Naive thymus-derived CD4-positive, alpha-beta T cell (primary cell): ENCODE measurements around the gene FRMD4A. TPM values are rescaled to one million over a fixed set of nuclear protein-coding genes. Genes with fewer than 3 reads are reported as not detected.

Source experiments
- ATAC-seq: fragments of 150-1000 bp; cut with Tn5 transposase; 2 replicates; pipeline ENCODE4 v1.10.0; 2021; ENCODE audit warnings: mild to moderate bottlenecking, moderate library complexity
- CTCF ChIA-PET: fragments of 350-600 bp; sonication (Branson Sonifier 250); formaldehyde crosslinking; loops from one replicate; lab custom pipeline; 2021; ENCODE audit warnings: antibody characterized with exemption; lab: Charles Lee
- POLR2A ChIA-PET: fragments of 350-600 bp; sonication (Branson Sonifier 250); formaldehyde crosslinking; loops from one replicate; lab custom pipeline; 2021; ENCODE audit warnings: antibody characterized with exemption, inconsistent platforms; lab: Charles Lee
- DNase-seq, 9 donors: peaks; one replicate each; pipeline versions ENCODE4 v3.0.0 to v3.0.0-alpha.2; 2020 to 2022; ENCODE audit warnings: mixed read lengths in 1 of 9
- H3K27ac ChIP-seq: one replicate; pipeline ENCODE4 v1.7.0; 2013; ENCODE audit warnings: mild to moderate bottlenecking, low read depth, low read length, moderate library complexity
- H3K27me3 ChIP-seq, 2 donors: one replicate each; pipeline ENCODE4 v1.7.0; 2013; ENCODE audit warnings: low read length in 2 of 2, mild to moderate bottlenecking in 2 of 2, moderate library complexity in 2 of 2; ENCODE audit not compliant: control insufficient read depth in 2 of 2, insufficient read depth in 2 of 2
- H3K36me3 ChIP-seq, 3 experiments: 1 replicate in 2 of 3; 2 replicates in 1 of 3; pipeline ENCODE4 v1.7.0; 2013; ENCODE audit warnings: low read length in 3 of 3, mild to moderate bottlenecking in 3 of 3, moderate library complexity in 1 of 3; ENCODE audit not compliant: insufficient read depth in 3 of 3, control insufficient read depth in 2 of 3
- H3K4me1 ChIP-seq, 2 donors: one replicate each; pipeline ENCODE4 v1.7.0; 2013; ENCODE audit warnings: low read length in 2 of 2, mild to moderate bottlenecking in 2 of 2, moderate library complexity in 1 of 2; ENCODE audit not compliant: control insufficient read depth in 2 of 2, insufficient read depth in 2 of 2
- H3K4me3 ChIP-seq: 2 replicates; pipeline ENCODE4 v1.7.0; 2013; ENCODE audit warnings: mild to moderate bottlenecking, low read length
- H3K9me3 ChIP-seq, 3 experiments: 1 replicate in 2 of 3; 2 replicates in 1 of 3; pipeline ENCODE4 v1.7.0; 2013; ENCODE audit warnings: low read length in 3 of 3; ENCODE audit not compliant: control insufficient read depth in 2 of 3
- H3K27ac Mint-ChIP-seq, 9 donors: one replicate each; pipeline ENCODE4 v1.8.0; 2020 to 2022; ENCODE audit warnings: mixed read lengths in 9 of 9, mild to moderate bottlenecking in 8 of 9, moderate library complexity in 5 of 9, inconsistent platforms in 2 of 9
- H3K27me3 Mint-ChIP-seq, 5 donors: one replicate each; pipeline ENCODE4 v1.8.0; 2021 to 2022; ENCODE audit warnings: mixed read lengths in 5 of 5, mild to moderate bottlenecking in 1 of 5
- H3K36me3 Mint-ChIP-seq, 5 donors: one replicate each; pipeline ENCODE4 v1.8.0; 2020 to 2022; ENCODE audit warnings: mixed read lengths in 5 of 5, mild to moderate bottlenecking in 3 of 5, inconsistent platforms in 1 of 5
- H3K4me1 Mint-ChIP-seq, 7 donors: one replicate each; pipeline ENCODE4 v1.8.0; 2020 to 2022; ENCODE audit warnings: mixed read lengths in 7 of 7, mild to moderate bottlenecking in 3 of 7, inconsistent platforms in 1 of 7
- H3K4me3 Mint-ChIP-seq, 10 donors: one replicate each; pipeline ENCODE4 v1.8.0; 2020 to 2022; ENCODE audit warnings: mild to moderate bottlenecking in 10 of 10, mixed read lengths in 10 of 10, moderate library complexity in 6 of 10, inconsistent platforms in 2 of 10
- H3K9me3 Mint-ChIP-seq, 11 donors: one replicate each; pipeline ENCODE4 v1.8.0; 2020 to 2022; ENCODE audit warnings: mixed read lengths in 11 of 11, mild to moderate bottlenecking in 4 of 11, inconsistent platforms in 1 of 11, moderate library complexity in 1 of 11
- intact Hi-C, 2 donors: fragments of 100-400 bp; cut with micrococcal nuclease; formaldehyde crosslinking; loops; one replicate each; pipeline ENCODE4 v1.15.1; 2023
- polyA plus RNA-seq, 2 donors: library from polyadenylated mRNA; unstranded; fragments of 300-500 nt; fragmentation: Illumina TruSeq; gene quantifications; one replicate each; pipeline ENCODE4 v1.2.3, GENCODE V29; 2021
- total RNA-seq, 6 experiments: library from RNA in 5 of 6; stranded (reverse) in 5 of 6; gene quantifications; 1 replicate in 5 of 6; 2 replicates in 1 of 6; pipeline ENCODE4 v1.2.3 and lab custom pipeline; 2021 to 2026

Gene FRMD4A
- total and polyA plus RNA-seq, 7 experiments from 2014 or later = 0.10 to 3.1 (median 0.62) TPM

DNA sequence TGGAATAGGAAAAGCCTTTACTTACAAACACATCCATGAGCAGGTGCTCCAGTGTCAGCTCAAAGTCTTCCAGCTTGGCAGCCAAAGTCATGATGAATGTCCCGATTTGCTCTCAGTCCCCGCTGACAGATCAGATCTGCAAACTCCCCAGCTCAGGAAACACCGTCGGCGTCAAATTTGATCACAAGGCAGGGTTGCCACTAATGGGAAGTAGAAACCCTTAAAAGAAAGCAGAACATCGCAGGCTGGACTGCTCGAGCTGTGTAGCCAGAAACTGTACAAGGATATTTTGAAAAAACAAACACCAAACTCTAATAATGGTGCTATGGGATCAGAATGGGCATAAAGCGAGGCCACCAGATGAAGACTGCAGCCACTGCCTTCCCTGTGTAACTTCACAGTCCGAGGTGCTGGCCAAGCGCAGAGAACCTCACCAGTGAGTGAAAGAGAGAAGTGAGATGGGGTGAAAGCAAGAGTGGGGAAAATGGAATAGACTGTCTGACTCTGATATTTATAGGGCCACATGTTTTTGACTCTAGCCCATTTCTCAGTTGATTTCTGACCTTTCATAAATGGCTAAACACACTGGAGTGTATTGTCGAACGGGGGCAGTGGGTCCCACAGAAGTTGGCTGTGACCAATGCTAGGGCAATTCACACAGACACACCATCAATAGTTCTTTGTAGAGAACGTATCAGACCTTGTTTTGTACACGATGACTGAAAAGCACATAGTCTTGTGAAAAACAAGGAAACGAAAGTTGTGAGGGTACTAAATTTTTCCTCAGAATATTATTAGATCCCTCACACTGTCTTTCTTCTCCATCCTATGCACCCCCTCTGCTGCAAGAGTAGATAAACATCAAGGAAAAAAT, 306.2 kb downstream of the FRMD4A start:
- CTCF ChIA-PET = no interaction called here
- peaks cover 0 to 44% (median 0%) of the 10 kb centered on the region in 5 donors for H3K27me3 Mint-ChIP-seq
- no peak overlapping the region for H3K4me3 ChIP-seq
- DNase-seq (no peak), ATAC-seq (peak; percentile 26)
- H3K27ac ChIP-seq = no peak overlapping the region
- H3K4me1 Mint-ChIP-seq = peaks cover 5 to 30% (median 26%) of the 10 kb centered on the region in 7 donors
- peak overlapping the region in 8 of 10 donors; percentile 6 to 57 (median 30) for H3K4me3 Mint-ChIP-seq
- POLR2A ChIA-PET = interaction anchor here (0.6 to 1.5 kb wide), 3 partner anchors 10 to 45 kb away, joined by 3 read pairs; no protein-coding TSS in a partner anchor
- H3K27ac Mint-ChIP-seq = no peak overlapping the region
- no peaks in the 10 kb centered on the region for H3K36me3 ChIP-seq
- no peaks in the 10 kb centered on the region for H3K27me3 ChIP-seq
- H3K9me3 ChIP-seq = no peaks in the 10 kb centered on the region
- H3K36me3 Mint-ChIP-seq = no peaks in the 10 kb centered on the region
- peaks cover 0 to 8% of the 10 kb centered on the region in 2 donors for H3K4me1 ChIP-seq
- intact Hi-C loops = no loop called here
- H3K9me3 Mint-ChIP-seq = peaks cover 0 to 4% (median 0%) of the 10 kb centered on the region in 11 donors

DNA sequence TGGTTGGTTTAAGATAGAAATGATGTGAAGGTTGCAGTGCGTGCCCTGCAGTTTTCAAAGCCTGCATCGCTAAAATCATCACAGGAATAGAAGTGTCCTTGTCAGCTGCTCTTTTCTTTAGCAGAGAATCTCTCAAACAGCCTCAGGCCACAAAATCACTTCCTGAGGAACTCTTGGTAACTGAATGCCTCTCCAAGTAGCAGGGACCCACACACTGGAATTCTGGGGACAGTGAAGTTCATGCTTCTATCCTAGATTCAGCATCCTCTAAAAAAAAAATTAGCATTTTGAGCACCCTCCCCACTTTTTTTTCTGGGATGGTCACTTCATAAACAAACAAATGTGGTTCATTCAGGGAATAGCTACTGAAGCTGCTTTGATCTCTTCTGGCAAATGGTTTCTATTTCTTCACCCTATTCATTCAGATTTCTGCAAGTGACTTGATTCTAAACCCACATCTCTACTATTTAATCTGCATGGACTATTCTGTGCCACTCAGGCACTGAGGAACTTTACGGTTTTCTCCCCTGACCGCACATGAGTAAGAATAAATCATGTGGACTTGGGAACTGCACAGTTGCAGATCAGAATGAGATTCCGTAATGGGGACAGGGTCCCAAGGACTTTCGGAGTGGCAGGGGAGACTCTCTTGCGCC, 306.9 kb downstream of the FRMD4A start:
- CTCF ChIA-PET = no interaction called here
- POLR2A ChIA-PET = interaction anchor here (0.6 to 1.5 kb wide), 2 partner anchors 11 to 46 kb away, joined by 3 read pairs; no protein-coding TSS in a partner anchor

DNA sequence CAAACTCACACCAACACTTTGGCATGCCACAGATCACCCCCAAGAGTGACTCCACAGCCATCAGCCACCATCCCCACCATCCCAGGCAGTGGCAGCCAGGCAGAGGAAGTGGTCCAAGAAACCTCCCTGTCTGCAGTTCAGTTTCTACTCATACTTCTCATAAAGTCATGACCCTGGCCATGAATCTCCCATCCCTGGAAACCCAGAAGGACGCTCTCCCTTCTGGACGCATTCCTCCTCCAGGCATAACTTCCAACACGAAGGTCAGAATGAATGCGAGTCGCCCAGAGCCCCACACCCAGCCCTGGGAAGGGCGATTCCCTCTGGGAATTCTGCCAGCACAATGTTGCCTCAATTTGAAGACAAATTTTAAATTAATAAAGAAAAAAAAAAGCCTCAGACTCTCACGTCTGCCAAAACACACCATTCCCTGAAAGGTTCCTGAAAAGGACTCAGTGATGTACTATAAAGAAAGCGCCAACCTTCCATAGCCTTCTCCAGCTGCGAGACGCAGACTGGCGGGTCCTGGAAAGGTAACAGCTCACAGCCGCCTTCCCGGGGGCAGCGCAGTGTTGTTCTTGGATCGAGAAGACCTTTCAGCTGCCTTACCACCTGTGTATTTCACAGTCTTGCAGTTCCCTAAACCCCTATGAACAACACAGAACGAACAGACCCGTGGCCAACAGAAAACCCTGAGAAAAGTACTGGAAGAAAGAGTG, 307.6 kb downstream of the FRMD4A start:
- ATAC-seq = no peak
- H3K27ac Mint-ChIP-seq = no peak overlapping the region
- peaks cover 2 to 8% (median 7%) of the 10 kb centered on the region in 5 donors for H3K36me3 Mint-ChIP-seq
- peaks cover 5 to 30% (median 26%) of the 10 kb centered on the region in 7 donors for H3K4me1 Mint-ChIP-seq
- no peaks in the 10 kb centered on the region for H3K36me3 ChIP-seq
- peaks cover 0 to 42% (median 6%) of the 10 kb centered on the region in 5 donors for H3K27me3 Mint-ChIP-seq
- no peak overlapping the region for H3K4me3 ChIP-seq
- no peaks in the 10 kb centered on the region for H3K27me3 ChIP-seq
- intact Hi-C loops = no loop called here
- H3K4me1 ChIP-seq = peaks cover 0 to 8% of the 10 kb centered on the region in 2 donors
- H3K9me3 Mint-ChIP-seq = peaks cover 6 to 14% (median 9%) of the 10 kb centered on the region in 11 donors
- ChIA-PET CTCF (no interaction called here), POLR2A (interaction anchor here (1.5 kb wide), 1 partner anchor 47 kb away, joined by 3 read pairs; no protein-coding TSS in a partner anchor)
- no peak for DNase-seq
- H3K4me3 Mint-ChIP-seq = peak overlapping the region in 3 of 10 donors; percentile 24 to 57 (median 25)
- no peak overlapping the region for H3K27ac ChIP-seq
- peaks cover 0 to 5% (median 0%) of the 10 kb centered on the region in 3 experiments for H3K9me3 ChIP-seq

More for the DNA sequence above, 306.9 kb downstream of the FRMD4A start:
- Mint-ChIP-seq H3K36me3 (peaks cover 0 to 3% (median 2%) of the 10 kb centered on the region in 5 donors), H3K4me1 (peaks cover 5 to 30% (median 26%) of the 10 kb centered on the region in 7 donors), H3K9me3 (peaks cover 1 to 8% (median 4%) of the 10 kb centered on the region in 11 donors), H3K27me3 (peaks cover 0 to 43% (median 3%) of the 10 kb centered on the region in 5 donors), H3K4me3 (peak overlapping the region in 6 of 10 donors; percentile 6 to 57 (median 22)), H3K27ac (no peak overlapping the region)
- H3K4me3 ChIP-seq = no peak overlapping the region
- peak in 1 of 9 donors; percentile 7 for DNase-seq
- H3K27ac ChIP-seq = no peak overlapping the region
- H3K36me3 ChIP-seq = no peaks in the 10 kb centered on the region
- H3K27me3 ChIP-seq = no peaks in the 10 kb centered on the region
- ATAC-seq = peak; percentile 12
- peaks cover 0 to 3% (median 0%) of the 10 kb centered on the region in 3 experiments for H3K9me3 ChIP-seq
- peaks cover 0 to 8% of the 10 kb centered on the region in 2 donors for H3K4me1 ChIP-seq
- intact Hi-C loops = no loop called here

DNA sequence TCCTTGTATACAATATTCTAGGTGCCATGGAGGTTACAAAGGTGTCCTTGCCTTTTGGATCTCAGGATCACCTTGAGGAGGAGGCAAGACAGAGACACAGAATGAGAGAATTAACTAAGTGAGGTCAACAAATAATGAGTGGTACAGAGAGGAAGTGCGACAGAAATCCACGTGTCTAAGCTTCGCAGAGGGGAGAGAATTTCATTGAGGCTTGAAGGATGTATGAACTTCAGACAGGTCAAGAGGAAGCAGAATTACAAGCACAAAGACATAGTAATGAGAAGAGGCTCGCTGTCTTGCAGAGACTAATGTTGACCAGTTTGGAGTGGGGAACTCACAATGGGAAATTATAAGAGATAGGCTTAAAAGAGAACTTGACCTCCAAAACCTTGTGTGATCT, 308.7 kb downstream of the FRMD4A start:
- peaks cover 0 to 39% (median 6%) of the 10 kb centered on the region in 5 donors for H3K27me3 Mint-ChIP-seq
- ATAC-seq = no peak
- peaks cover 2 to 8% (median 7%) of the 10 kb centered on the region in 5 donors for H3K36me3 Mint-ChIP-seq
- H3K4me3 ChIP-seq = no peak overlapping the region
- peaks cover 5 to 35% (median 26%) of the 10 kb centered on the region in 7 donors for H3K4me1 Mint-ChIP-seq
- intact Hi-C loops = no loop called here
- peaks cover 6 to 17% (median 9%) of the 10 kb centered on the region in 11 donors for H3K9me3 Mint-ChIP-seq
- no peak for DNase-seq
- H3K27ac ChIP-seq = no peak overlapping the region
- CTCF ChIA-PET = no interaction called here
- H3K27me3 ChIP-seq = no peaks in the 10 kb centered on the region
- peaks cover 0 to 5% (median 0%) of the 10 kb centered on the region in 3 experiments for H3K9me3 ChIP-seq
- POLR2A ChIA-PET = no interaction called here
- H3K4me3 Mint-ChIP-seq = no peak overlapping the region
- no peaks in the 10 kb centered on the region for H3K36me3 ChIP-seq
- peak overlapping the region in 1 of 9 donors; percentile 2 for H3K27ac Mint-ChIP-seq
- peaks cover 0 to 8% of the 10 kb centered on the region in 2 donors for H3K4me1 ChIP-seq

DNA sequence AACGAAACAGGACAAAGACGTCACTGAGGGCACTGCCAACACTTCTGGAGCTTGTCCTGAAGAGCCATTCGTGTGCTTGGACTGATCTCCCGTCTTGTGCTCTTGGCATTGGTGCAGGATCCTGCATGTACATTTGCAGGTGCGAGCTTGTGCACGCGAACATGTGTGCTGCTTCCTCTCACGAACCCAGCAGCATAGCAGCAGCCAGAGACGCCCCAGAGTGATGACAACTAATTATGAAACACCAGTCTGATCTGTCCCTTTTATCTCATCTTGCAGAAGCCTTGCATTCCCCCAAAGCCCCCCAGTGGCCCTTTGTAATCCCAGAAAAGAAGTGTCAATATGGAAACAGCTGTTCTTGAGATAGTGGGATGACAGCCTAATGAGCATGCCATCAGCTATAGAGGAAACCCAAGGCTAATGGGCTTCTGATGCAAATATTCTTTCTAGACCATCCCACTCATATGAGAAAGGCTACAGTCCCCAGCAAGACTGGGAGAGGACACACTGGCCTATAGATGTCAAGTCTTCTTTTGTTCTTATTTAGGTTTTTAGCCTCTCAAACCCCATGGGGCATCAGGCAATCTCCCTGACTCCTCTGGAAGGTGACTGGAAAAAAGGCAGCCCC, 310.6 kb downstream of the FRMD4A start:
- Mint-ChIP-seq H3K36me3 (peaks cover 2 to 8% (median 7%) of the 10 kb centered on the region in 5 donors), H3K4me1 (peaks cover 13 to 54% (median 44%) of the 10 kb centered on the region in 7 donors), H3K4me3 (no peak overlapping the region), H3K27ac (no peak overlapping the region), H3K9me3 (peaks cover 6 to 17% (median 9%) of the 10 kb centered on the region in 11 donors), H3K27me3 (peaks cover 0 to 35% (median 9%) of the 10 kb centered on the region in 5 donors)
- intact Hi-C loops = no loop called here
- Histone ChIP-seq H3K36me3 (no peaks in the 10 kb centered on the region), H3K27me3 (no peaks in the 10 kb centered on the region), H3K27ac (no peak overlapping the region), H3K4me3 (no peak overlapping the region), H3K9me3 (peaks cover 0 to 5% (median 0%) of the 10 kb centered on the region in 3 experiments), H3K4me1 (peaks cover 3 to 24% of the 10 kb centered on the region in 2 donors)
- ATAC-seq (no peak), DNase-seq (no peak)
- ChIA-PET CTCF (interaction anchor here (1.0 to 1.3 kb wide), 2 partner anchors 10 to 21 kb away, joined by 3 to 4 read pairs; no protein-coding TSS in a partner anchor), POLR2A (no interaction called here)
